Measurements from ENCODE around the gene ERV3-1. TPM values are rescaled to one million over a fixed set of nuclear protein-coding genes. Genes with fewer than 3 reads are reported as not detected.
"Not testable (repeated sequence)": the region's sequence is repeated elsewhere in the genome, so short reads cannot be mapped to it uniquely, and the experiment has no call there.

The ERV3-1 gene
- total RNA-seq, 2 donors from 2014 or later = 11.3 to 67.7 TPM

DNA sequence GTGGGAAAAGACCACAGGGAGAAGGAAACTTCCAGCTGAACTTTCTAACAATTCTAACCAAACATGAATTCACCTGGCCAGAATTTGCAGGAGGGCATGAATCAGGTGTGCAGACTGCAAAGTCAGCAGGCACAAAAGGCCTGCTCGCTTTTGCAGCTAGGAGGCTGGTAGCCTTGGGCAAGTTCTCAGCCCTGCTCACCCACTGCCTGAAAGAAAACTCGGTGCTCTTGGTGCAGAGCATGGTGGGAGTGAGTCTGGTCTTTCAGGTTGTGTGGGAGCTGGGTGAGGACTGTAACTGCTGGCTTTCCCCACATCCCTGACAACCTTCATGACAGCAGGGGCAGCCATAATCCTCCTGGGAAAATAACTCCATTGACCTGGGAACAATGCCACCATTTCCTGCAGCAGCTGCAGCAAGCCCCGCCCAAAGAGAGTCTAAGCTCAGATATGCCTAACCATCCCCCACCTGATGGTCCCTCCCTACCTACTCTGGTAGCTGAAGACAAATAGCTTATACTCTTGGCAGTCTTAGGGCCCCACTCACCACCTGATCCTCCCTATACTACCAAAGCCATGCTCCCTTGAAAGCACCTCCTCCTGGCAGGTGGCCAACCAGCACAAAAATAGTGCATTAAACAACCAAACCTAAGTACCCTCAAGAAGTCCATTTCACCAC, 47.3 kb downstream of the ERV3-1 start:
- 91% methylated on average over 3 of the region's 3 CpGs for WGBS
- Histone ChIP-seq H3K36me3 (no peaks in the 10 kb centered on the region), H3K27ac (no peak overlapping the region), H3K4me1 (replicated peaks) (no peaks in the 10 kb centered on the region), H3K27me3 (replicated peaks; ENCODE audit: insufficient read depth) (no peaks in the 10 kb centered on the region), H3K9me3 (no peaks in the 10 kb centered on the region), H3K4me3 (no peak overlapping the region)
- intact Hi-C loops (cut with DNase I) = no loop called here
- TF ChIP-seq, protein P1, sequence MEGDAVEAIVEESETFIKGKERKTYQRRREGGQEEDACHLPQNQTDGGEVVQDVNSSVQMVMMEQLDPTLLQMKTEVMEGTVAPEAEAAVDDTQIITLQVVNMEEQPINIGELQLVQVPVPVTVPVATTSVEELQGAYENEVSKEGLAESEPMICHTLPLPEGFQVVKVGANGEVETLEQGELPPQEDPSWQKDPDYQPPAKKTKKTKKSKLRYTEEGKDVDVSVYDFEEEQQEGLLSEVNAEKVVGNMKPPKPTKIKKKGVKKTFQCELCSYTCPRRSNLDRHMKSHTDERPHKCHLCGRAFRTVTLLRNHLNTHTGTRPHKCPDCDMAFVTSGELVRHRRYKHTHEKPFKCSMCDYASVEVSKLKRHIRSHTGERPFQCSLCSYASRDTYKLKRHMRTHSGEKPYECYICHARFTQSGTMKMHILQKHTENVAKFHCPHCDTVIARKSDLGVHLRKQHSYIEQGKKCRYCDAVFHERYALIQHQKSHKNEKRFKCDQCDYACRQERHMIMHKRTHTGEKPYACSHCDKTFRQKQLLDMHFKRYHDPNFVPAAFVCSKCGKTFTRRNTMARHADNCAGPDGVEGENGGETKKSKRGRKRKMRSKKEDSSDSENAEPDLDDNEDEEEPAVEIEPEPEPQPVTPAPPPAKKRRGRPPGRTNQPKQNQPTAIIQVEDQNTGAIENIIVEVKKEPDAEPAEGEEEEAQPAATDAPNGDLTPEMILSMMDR (IDR thresholded peaks at IDR 0.05) = no peak
- TF ChIP-seq POLR2AphosphoS5 (IDR thresholded peaks at IDR 0.05) (no peak), POLR2A (IDR thresholded peaks at IDR 0.05) (no peak)
- no peak for DNase-seq (ENCODE audit: low spot score)

DNA sequence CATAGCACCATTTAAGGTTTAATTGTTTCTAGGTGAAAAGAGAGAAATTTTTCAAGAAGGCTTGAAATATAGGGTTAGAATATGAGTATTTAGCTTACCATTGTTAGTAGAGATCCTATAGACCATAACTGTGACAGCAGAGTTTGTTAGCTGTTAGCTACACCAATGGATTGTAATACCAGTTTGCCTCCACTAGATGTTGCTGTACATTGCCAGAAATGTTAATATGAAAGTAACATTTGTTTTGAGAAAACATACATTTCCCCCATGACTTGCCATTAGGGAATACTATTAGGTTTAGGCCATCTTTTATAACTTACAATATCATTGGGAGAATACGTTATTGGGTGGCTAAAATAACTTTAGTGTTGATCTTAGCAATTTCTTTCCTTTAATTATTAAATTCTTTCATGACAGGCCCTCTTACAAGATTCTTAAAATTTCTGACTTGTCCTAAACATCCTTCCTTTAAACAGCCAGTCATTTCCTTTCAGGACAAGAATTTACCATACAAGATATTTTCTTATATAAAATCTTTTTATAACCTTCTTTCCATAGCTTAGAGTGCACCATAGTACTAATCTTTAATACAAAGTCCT, 55.1 kb downstream of the ERV3-1 start:
- intact Hi-C loops (cut with DNase I) = loop anchor here (2.0 kb wide), 1 partner anchor 355 kb away; no protein-coding TSS in a partner anchor

DNA sequence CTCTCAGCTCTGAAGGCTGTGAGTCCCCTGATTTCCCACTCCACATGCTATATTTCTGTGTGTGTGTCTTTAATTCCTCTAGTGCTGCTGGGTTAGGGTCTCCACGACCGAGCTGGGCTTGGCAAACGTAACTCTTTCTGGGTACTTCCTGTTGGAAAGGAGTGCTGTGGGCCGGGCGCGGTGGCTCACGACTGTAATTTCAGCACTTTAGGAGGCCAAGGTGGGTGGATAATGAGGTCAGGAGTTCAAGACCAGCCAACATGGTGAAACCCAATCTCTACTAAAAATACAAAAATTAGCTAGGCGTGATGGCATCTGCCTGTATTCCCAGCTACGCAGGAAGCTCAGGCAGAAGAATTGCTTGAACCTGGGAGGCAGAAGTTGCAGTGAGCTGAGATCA, 55.8 kb downstream of the ERV3-1 start:
- not testable (repeated sequence) for DNase-seq (ENCODE audit: low spot score); H3K4me1 ChIP-seq (replicated peaks); H3K36me3 ChIP-seq; H3K27ac ChIP-seq; H3K4me3 ChIP-seq; H3K9me3 ChIP-seq; H3K27me3 ChIP-seq (replicated peaks; ENCODE audit: insufficient read depth)
- intact Hi-C loops (cut with DNase I) = loop anchor here (2.0 kb wide), 1 partner anchor 356 kb away; no protein-coding TSS in a partner anchor
- 44% methylated on average over 9 of the region's 9 CpGs for WGBS

More for the DNA sequence above, 55.1 kb downstream of the ERV3-1 start:
- H3K4me3 ChIP-seq = no peak overlapping the region
- H3K27me3 ChIP-seq (replicated peaks; ENCODE audit: insufficient read depth) = no peaks in the 10 kb centered on the region
- TF ChIP-seq, protein P1 (IDR thresholded peaks at IDR 0.05) = peak in 3 of 4 experiments; percentile 67 to 85 (median 83)
- TF ChIP-seq POLR2A (IDR thresholded peaks at IDR 0.05) (no peak), POLR2AphosphoS5 (IDR thresholded peaks at IDR 0.05) (no peak)
- no peaks in the 10 kb centered on the region for H3K9me3 ChIP-seq
- H3K36me3 ChIP-seq = no peaks in the 10 kb centered on the region
- H3K27ac ChIP-seq = no peak overlapping the region
- no peak for DNase-seq (ENCODE audit: low spot score)
- 23% methylated on average over 1 of the region's 1 CpG for WGBS
- H3K4me1 ChIP-seq (replicated peaks) = no peaks in the 10 kb centered on the region

DNA sequence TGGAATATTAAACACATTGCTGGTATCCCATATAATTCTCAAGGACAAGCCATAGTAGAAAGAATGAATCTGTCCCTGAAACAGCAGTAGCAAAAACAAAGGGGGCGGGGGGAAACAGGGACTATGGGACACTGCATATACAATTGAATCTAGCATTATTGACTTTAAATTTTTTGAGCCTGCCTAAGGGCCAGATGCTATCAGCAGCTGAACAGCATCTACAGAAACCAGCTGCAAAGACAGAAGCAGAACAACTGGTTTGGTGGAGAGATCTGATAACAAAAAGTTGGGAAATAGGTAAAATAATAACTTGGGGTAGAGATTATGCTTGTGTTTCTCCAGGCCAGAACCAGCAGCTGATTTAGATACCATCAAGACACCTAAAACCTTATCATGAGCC, 57.7 kb downstream of the ERV3-1 start:
- WGBS = 72% methylated on average over 1 of the region's 1 CpG
- H3K27ac ChIP-seq; intact Hi-C loops (cut with DNase I); H3K27me3 ChIP-seq (replicated peaks; ENCODE audit: insufficient read depth); DNase-seq (ENCODE audit: low spot score); H3K4me1 ChIP-seq (replicated peaks); H3K9me3 ChIP-seq; H3K4me3 ChIP-seq; H3K36me3 ChIP-seq: not testable (repeated sequence)

DNA sequence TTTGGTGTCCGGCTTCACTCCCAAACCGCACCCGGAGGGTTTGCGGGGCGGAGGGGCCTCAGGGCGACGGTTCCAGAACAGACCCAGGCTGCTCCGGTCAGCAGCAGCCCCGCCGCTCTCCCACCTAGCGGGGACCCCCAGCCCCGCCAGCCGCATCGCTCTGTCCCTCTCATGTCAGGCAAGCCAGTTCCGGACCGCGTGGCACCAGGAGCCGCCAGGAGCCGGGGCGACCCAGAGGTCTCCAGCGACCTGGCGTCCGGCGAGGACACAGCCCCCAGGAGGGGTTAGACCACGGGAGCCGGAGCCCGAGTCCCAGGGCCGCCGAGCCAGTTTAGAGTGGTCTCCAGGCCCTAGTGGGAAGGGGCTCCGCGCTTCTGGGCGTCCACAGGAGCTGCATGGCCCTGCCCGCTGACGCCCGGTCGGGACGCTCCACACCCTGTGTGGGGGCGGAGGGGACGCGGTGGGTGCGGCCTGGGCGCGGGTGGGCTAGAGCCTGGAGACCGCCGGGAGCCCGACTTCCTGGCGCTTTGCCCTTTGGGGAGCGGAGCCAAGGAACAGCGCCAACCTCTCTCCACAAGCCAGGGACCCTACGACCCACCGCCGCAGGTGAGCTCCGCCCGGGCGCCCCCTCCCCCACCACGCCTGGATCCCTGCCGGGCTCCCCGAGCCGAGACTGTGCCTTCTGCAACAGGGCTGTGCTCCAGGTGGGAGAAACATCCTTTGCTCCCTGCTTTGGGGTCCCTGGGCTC, 59.1 kb downstream of the ERV3-1 start:
- no peak for DNase-seq (ENCODE audit: low spot score)
- H3K27ac ChIP-seq = no peak overlapping the region
- no peak for TF ChIP-seq POLR2AphosphoS5 (IDR thresholded peaks at IDR 0.05)
- TF ChIP-seq, protein P1 (IDR thresholded peaks at IDR 0.05) = no peak
- no peak for TF ChIP-seq POLR2A (IDR thresholded peaks at IDR 0.05)
- H3K9me3 ChIP-seq = no peaks in the 10 kb centered on the region
- H3K4me3 ChIP-seq = peak overlapping the region; percentile 25 to 34
- no peaks in the 10 kb centered on the region for H3K4me1 ChIP-seq (replicated peaks)
- no peaks in the 10 kb centered on the region for H3K36me3 ChIP-seq
- WGBS = 4% methylated on average over 55 of the region's 59 CpGs
- intact Hi-C loops (cut with DNase I) = no loop called here
- no peaks in the 10 kb centered on the region for H3K27me3 ChIP-seq (replicated peaks; ENCODE audit: insufficient read depth)

Data from prostate gland (tissue), 2 donors.